K562 (cell line): ENCODE measurements around the gene PIN1. TPM values are rescaled to one million over a fixed set of nuclear protein-coding genes. Genes with fewer than 3 reads are reported as not detected.

Experiments used
- ARNT ChIP-seq, 2 experiments: fragments of 450-650 bp; IDR thresholded peaks; 2 replicates each; pipeline ENCODE4 v1.6.1; 2016; ENCODE audit warnings: mild to moderate bottlenecking in 1 of 2
- ATF1 ChIP-seq, 2 experiments: fragments of 450-650 bp in 1 of 2; IDR thresholded peaks; 2 replicates each; pipeline ENCODE4 v1.6.1; 2016; ENCODE audit warnings: missing compliant biosample characterization in 1 of 2, missing genetic modification characterization in 1 of 2
- ATF2 ChIP-seq: sonication (generic); formaldehyde crosslinking; IDR thresholded peaks from 2 replicates; pipeline ENCODE4 v1.8.1; 2022; ENCODE audit warnings: missing genetic modification reagents
- CBFA2T3 ChIP-seq: fragments of 450-650 bp; IDR thresholded peaks from 2 replicates; pipeline ENCODE4 v1.6.1; 2017
- CBX8 ChIP-seq: fragments of 200-600 bp; sonication (generic); IDR thresholded peaks from 2 replicates; pipeline ENCODE4 v1.6.1; 2012; ENCODE audit warnings: borderline replicate concordance, mixed run types, low read depth, mild to moderate bottlenecking, moderate library complexity, mixed read lengths, low read length, control low read depth, inconsistent platforms; ENCODE audit not compliant: poor library complexity, severe bottlenecking; ENCODE audit errors: extremely low read depth
- CTBP1 ChIP-seq: fragments of 450-650 bp; IDR thresholded peaks from 2 replicates; pipeline ENCODE4 v1.6.1; 2016; ENCODE audit warnings: borderline replicate concordance
- DDX20 ChIP-seq: fragments of 450-650 bp; IDR thresholded peaks from 2 replicates; pipeline ENCODE4 v1.6.1; 2016; ENCODE audit warnings: missing genetic modification characterization, low read depth, mild to moderate bottlenecking, missing compliant biosample characterization, moderate library complexity
- DLX4 ChIP-seq: fragments of 250-450 bp; sonication (Bioruptor Pico); IDR thresholded peaks from 2 replicates; pipeline ENCODE4 v1.6.1; 2021; ENCODE audit warnings: mild to moderate bottlenecking
- ETV1 ChIP-seq: fragments of 450-650 bp; conservative IDR thresholded peaks from 2 replicates; pipeline ENCODE4 v1.6.1; 2016; ENCODE audit warnings: missing genetic modification characterization, control low read depth, low read depth, missing compliant biosample characterization
- GABPB1 ChIP-seq: sonication (generic); formaldehyde crosslinking; IDR thresholded peaks from 2 replicates; pipeline ENCODE4 v1.8.0; 2022; ENCODE audit warnings: mild to moderate bottlenecking, missing genetic modification reagents
- ILK ChIP-seq: fragments of 450-650 bp; IDR thresholded peaks from 2 replicates; pipeline ENCODE4 v1.6.1; 2016; ENCODE audit warnings: missing genetic modification characterization, low read depth, mild to moderate bottlenecking, missing compliant biosample characterization, moderate library complexity, borderline replicate concordance
- JUN ChIP-seq, 2 experiments: sonication (generic) in 1 of 2; formaldehyde crosslinking in 1 of 2; IDR thresholded peaks; 2 replicates each; pipeline versions ENCODE4 v1.6.1 to v1.8.0; 2012 to 2022; ENCODE audit warnings: borderline replicate concordance in 2 of 2, mild to moderate bottlenecking in 2 of 2, improper control_type of control experiment in 1 of 2, low read depth in 1 of 2, low read length in 1 of 2, missing genetic modification reagents in 1 of 2
- NRF1 ChIP-seq, 2 experiments: fragments of 450-650 bp; IDR thresholded peaks in 1 of 2; conservative IDR thresholded peaks in 1 of 2; 2 replicates each; pipeline ENCODE4 v1.6.1; 2014; ENCODE audit warnings: mild to moderate bottlenecking in 2 of 2
- NUFIP1 ChIP-seq: fragments of 450-650 bp; IDR thresholded peaks from 2 replicates; pipeline ENCODE4 v1.6.1; 2018; ENCODE audit not compliant: partially characterized antibody
- SRSF9 ChIP-seq: fragments of 200-400 bp; formaldehyde crosslinking; IDR thresholded peaks from 2 replicates; pipeline ENCODE4 v1.6.1; 2017; ENCODE audit warnings: low read depth, low read length, borderline replicate concordance
- ZFX ChIP-seq: sonication (generic); formaldehyde crosslinking; IDR thresholded peaks from 2 replicates; pipeline ENCODE4 v1.8.0; 2022; ENCODE audit warnings: mild to moderate bottlenecking, missing genetic modification reagents, moderate library complexity
- ZNF408 ChIP-seq: fragments of 250-450 bp; sonication (Bioruptor Pico); IDR thresholded peaks from 2 replicates; pipeline ENCODE4 v1.4.0; 2020; ENCODE audit warnings: low read depth, mild to moderate bottlenecking, moderate library complexity
- ZNF778 ChIP-seq: fragments of 450-650 bp; formaldehyde crosslinking; IDR thresholded peaks from 2 replicates; pipeline ENCODE4 v1.4.0; 2020; ENCODE audit warnings: mild to moderate bottlenecking, moderate library complexity
- polyA plus RNA-seq, 8 experiments: library from polyadenylated mRNA; depleted of rRNA in 4 of 8; stranded (reverse) in 5 of 8; unstranded in 3 of 8; fragments of >200 nt; fragmentation: Nextera tagmentation in 2 of 8; fragmentation: Illumina TruSeq in 1 of 8; extraction: Ambion mirVana in 2 of 8; extraction: Trizol in 1 of 8; gene quantifications; 2 replicates each; pipeline versions ENCODE4 v1.2.1 to v1.2.3, GENCODE V29; 2011 to 2014; ENCODE audit warnings: inconsistent platforms in 1 of 8, missing spikeins in 1 of 8
- total RNA-seq, 7 experiments: library from RNA; depleted of rRNA in 6 of 7; stranded (reverse); fragments of >200 nt in 6 of 7; fragmentation: Illumina TruSeq in 2 of 7; extraction: Trizol in 2 of 7; gene quantifications; 2 replicates each; pipeline versions ENCODE4 v1.2.1 to v1.2.3, GENCODE V29; 2011 to 2021; ENCODE audit warnings: low replicate concordance in 1 of 7
- TF ChIP-seq, protein P1 (sequence below): fragments of 200-400 bp; formaldehyde crosslinking; IDR thresholded peaks from 2 replicates; pipeline ENCODE4 v1.6.1; 2017; ENCODE audit warnings: mild to moderate bottlenecking, low read depth, low read length, moderate library complexity
- TF ChIP-seq, protein P2 (sequence below): sonication (generic); formaldehyde crosslinking; IDR thresholded peaks from 2 replicates; pipeline ENCODE4 v1.8.0; 2022; ENCODE audit warnings: missing genetic modification reagents, mild to moderate bottlenecking, borderline replicate concordance
- TF ChIP-seq, protein P3 (sequence below): sonication (generic); formaldehyde crosslinking; IDR thresholded peaks from 2 replicates; pipeline ENCODE4 v1.8.0; 2022; ENCODE audit warnings: mild to moderate bottlenecking, missing genetic modification reagents

Gene PIN1
- total and polyA plus RNA-seq, 9 of the 15 experiments (the other 6 are each of a cell fraction or from before 2014, with no cell fraction given): 1.6 to 178 (median 42.5) TPM

DNA sequence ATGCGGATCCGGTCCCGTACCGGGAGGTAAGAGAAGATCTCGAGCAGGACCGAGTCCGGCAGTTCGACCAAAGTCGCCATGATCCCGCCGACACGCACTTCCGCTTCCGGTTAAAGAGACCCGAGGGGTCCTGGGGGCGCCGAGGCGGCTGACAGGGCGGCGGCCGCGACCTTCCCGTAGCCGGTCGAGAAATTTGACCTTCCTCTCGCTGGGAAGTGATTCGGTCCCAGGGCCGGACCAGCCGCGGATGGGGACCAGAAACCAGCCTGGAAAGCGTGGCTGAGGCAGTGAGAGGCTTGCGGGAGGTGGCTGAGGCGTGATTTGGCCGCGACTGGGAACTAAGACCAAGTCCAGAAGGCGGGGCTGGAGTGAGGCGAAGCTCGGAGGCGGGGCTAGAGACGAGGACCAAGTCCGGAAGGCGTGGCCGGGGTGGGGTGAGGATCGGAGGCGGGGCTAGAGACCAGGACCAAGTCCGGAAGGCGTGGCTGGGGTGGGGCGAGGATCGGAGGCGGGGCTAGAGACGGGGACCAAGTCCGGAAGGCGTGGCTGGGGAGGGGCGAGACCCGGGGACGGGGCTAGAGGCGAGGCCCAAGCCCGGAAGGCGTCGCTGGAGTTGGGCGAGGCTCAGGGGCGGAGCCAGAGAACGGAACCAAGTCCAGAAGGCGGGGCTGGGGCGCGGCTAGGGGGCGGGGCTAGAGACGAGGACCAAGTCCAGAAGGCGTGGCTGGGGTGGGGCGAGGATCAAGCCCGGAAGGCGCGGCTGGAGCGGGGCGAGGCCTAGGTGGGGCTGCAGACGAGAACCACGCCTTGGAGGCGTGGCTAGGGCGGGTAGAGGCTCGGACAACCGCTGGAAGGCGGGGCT, 16.2 kb upstream of the PIN1 start, which contains the start of gene FBXL12 (continued):
- TF ChIP-seq, protein P1, sequence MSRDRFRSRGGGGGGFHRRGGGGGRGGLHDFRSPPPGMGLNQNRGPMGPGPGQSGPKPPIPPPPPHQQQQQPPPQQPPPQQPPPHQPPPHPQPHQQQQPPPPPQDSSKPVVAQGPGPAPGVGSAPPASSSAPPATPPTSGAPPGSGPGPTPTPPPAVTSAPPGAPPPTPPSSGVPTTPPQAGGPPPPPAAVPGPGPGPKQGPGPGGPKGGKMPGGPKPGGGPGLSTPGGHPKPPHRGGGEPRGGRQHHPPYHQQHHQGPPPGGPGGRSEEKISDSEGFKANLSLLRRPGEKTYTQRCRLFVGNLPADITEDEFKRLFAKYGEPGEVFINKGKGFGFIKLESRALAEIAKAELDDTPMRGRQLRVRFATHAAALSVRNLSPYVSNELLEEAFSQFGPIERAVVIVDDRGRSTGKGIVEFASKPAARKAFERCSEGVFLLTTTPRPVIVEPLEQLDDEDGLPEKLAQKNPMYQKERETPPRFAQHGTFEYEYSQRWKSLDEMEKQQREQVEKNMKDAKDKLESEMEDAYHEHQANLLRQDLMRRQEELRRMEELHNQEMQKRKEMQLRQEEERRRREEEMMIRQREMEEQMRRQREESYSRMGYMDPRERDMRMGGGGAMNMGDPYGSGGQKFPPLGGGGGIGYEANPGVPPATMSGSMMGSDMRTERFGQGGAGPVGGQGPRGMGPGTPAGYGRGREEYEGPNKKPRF: no peak
- TF ChIP-seq SRSF9 (no peak), ETV1 (tag) (peak; percentile 70), CBX8 (no peak), CBFA2T3 (0 out of 2 replicates have a peak, but pooled peaks have one; percentile 7), CTBP1 (peak; percentile 48; the same call in 1 of the 2 replicates), GABPB1 (peak; percentile 94), JUN (IDR thresholded peaks at IDR 0.05; ENCODE audit: borderline replicate concordance, low read depth, low read length) (0 out of 2 replicates have a peak, but pooled peaks have one; percentile 4), JUN (CRISPR knock-in tag; IDR thresholded peaks at IDR 0.05; ENCODE audit: borderline replicate concordance) (no peak), ATF1 (CRISPR knock-in tag; IDR thresholded peaks at IDR 0.05) (no peak), ATF1 (tag; IDR thresholded peaks at IDR 0.05) (peak; percentile 93), ILK (tag) (no peak), NRF1 (conservative IDR thresholded peaks at IDR 0.05 in 1 of 2, IDR thresholded peaks at IDR 0.05 in 1 of 2) (peak; percentile 56 to 60), DLX4 (no peak), DDX20 (tag) (no peak), ZFX (CRISPR knock-in tag) (peak; percentile 12; the same call in 1 of the 2 replicates), ARNT (IDR thresholded peaks at IDR 0.05) (no peak), ZNF778 (no peak), ATF2 (CRISPR knock-in tag) (no peak), ZNF408 (CRISPR knock-in tag) (no peak), NUFIP1 (no peak)
- TF ChIP-seq, protein P2, sequence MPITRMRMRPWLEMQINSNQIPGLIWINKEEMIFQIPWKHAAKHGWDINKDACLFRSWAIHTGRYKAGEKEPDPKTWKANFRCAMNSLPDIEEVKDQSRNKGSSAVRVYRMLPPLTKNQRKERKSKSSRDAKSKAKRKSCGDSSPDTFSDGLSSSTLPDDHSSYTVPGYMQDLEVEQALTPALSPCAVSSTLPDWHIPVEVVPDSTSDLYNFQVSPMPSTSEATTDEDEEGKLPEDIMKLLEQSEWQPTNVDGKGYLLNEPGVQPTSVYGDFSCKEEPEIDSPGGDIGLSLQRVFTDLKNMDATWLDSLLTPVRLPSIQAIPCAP (CRISPR knock-in tag): no peak
- TF ChIP-seq, protein P3, sequence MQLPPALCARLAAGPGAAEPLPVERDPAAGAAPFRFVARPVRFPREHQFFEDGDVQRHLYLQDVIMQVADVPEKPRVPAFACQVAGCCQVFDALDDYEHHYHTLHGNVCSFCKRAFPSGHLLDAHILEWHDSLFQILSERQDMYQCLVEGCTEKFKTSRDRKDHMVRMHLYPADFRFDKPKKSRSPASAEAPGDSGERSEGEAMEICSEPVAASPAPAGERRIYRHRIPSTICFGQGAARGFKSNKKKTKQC (CRISPR knock-in tag): peak; percentile 37; the same call in 1 of the 2 replicates
